Measurements from ENCODE around the gene SELENOW. TPM values are rescaled to one million over a fixed set of nuclear protein-coding genes. Genes with fewer than 3 reads are reported as not detected.
A peak's percentile ranks its signal among the peaks of the same experiment; 100 is the strongest.

SELENOW gene
- polyA plus RNA-seq, 4 donors: 129 to 434 (median 350) TPM

DNA sequence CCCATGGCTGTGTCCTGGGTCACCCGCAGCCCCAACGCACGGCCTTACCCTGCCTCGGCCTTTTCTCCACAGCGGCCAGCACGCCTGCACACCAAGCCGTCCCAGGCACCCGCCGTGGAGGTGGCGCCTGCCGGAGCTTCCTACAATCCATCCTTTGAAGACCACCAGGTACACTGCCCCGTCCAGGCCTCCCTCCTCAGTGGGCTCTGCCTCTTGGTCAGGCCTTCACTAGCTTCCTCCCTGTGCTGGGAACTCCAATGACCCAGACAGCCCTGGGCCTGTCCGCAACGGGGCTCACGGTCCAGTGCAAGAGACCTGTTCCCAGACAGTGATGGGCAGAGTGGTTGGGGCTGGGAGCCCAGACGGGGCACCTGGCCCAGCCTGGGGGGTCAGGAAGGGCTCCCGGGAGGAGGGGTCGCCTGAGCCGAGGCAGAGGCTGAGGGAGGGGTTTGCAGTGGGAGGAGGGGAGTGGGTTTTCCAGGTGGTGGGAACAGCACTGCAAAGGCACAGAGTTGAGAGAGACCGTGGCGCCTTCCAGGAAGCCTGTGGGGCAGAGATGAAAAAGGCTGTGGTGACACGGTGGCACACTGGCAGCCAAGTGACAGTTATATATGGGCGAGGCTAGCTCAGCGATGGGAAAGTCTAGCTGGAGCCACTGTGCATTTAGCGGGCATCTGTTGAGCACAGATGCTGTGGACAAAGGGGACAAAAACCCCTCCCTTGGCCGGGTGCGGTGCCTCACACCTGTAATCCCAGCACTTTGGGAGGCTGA is 25.9 kb upstream of the SELENOW start:
- peaks cover 15 to 95% (median 41%) of the 10 kb centered on the region in 3 donors for H3K36me3 ChIP-seq (ENCODE audit: control insufficient read depth in 3 of 3, insufficient read depth in 2 of 3, low read depth in 1 of 3, low read length in 3 of 3)

DNA sequence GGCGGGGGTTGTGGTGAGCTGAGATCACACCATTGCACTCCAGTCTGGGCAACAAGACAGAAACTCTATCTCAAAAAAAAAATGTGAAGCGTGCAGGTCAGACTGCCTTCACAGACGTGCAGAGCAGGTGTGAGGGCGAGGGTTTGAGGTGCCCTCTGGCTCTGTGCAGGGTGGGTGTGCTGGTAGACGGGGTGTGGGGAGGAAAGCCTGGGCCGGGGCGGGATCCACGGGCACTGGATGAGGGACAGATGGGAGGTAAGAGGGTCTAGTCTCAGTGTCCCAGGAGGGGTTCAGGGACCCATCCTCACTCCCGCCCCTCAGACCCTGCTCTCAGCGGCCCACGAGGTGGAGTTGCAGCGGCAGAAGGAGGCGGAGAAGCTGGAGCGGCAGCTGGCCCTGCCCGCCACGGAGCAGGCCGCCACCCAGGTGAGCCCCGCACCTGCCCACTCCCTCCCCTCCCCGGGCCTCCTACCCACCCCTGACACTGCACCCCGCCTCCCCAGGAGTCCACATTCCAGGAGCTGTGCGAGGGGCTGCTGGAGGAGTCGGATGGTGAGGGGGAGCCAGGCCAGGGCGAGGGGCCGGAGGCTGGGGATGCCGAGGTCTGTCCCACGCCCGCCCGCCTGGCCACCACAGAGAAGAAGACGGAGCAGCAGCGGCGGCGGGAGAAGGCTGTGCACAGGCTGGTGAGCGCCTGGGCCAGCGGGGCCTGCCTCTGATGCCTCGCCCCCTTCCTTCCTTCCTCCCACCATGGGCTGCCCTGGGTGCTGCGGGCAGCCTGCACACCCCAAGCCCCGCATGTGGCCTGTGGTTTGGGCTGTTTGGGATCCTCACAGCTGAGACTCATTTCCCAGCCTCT is 24.1 kb upstream of the SELENOW start:
- FAIRE-seq (no peak), DNase-seq (no peak)
- H3K27me3 ChIP-seq (ENCODE audit: control insufficient read depth in 3 of 3, insufficient read depth in 3 of 3, low read length in 3 of 3): no peaks in the 10 kb centered on the region
- no peak overlapping the region for H3K4me3 ChIP-seq (ENCODE audit: low read depth in 1 of 3, low read length in 3 of 3)
- WGBS, 3 donors: 70 to 92% (median 82%) methylated on average over 19 to 37 of the region's 37 CpGs
- peaks cover 9 to 91% (median 44%) of the 10 kb centered on the region in 3 donors for H3K36me3 ChIP-seq (ENCODE audit: control insufficient read depth in 3 of 3, insufficient read depth in 2 of 3, low read depth in 1 of 3, low read length in 3 of 3)
- peaks cover 0 to 16% (median 0%) of the 10 kb centered on the region in 3 donors for H3K4me1 ChIP-seq (ENCODE audit: control insufficient read depth in 3 of 3, insufficient read depth in 2 of 3, low read depth in 1 of 3, low read length in 2 of 3)
- H3K27ac ChIP-seq (ENCODE audit: low read depth in 1 of 3, low read length in 2 of 3): no peak overlapping the region
- H3K9me3 ChIP-seq (ENCODE audit: control insufficient read depth in 2 of 2, insufficient read depth in 1 of 2, low read depth in 1 of 2, low read length in 1 of 2): no peaks in the 10 kb centered on the region

More for the DNA sequence above, 25.9 kb upstream of the SELENOW start:
- no peak overlapping the region for H3K4me3 ChIP-seq (ENCODE audit: low read depth in 1 of 3, low read length in 3 of 3)
- no peak for DNase-seq
- no peaks in the 10 kb centered on the region for H3K9me3 ChIP-seq (ENCODE audit: control insufficient read depth in 2 of 2, insufficient read depth in 1 of 2, low read depth in 1 of 2, low read length in 1 of 2)
- peaks cover 0 to 10% (median 0%) of the 10 kb centered on the region in 3 donors for H3K4me1 ChIP-seq (ENCODE audit: control insufficient read depth in 3 of 3, insufficient read depth in 2 of 3, low read depth in 1 of 3, low read length in 2 of 3)
- 83 to 88% (median 87%) methylated on average over 27 of the region's 27 CpGs for WGBS, 3 donors
- no peaks in the 10 kb centered on the region for H3K27me3 ChIP-seq (ENCODE audit: control insufficient read depth in 3 of 3, insufficient read depth in 3 of 3, low read length in 3 of 3)
- no peak overlapping the region for H3K27ac ChIP-seq (ENCODE audit: low read depth in 1 of 3, low read length in 2 of 3)
- FAIRE-seq: no peak

DNA sequence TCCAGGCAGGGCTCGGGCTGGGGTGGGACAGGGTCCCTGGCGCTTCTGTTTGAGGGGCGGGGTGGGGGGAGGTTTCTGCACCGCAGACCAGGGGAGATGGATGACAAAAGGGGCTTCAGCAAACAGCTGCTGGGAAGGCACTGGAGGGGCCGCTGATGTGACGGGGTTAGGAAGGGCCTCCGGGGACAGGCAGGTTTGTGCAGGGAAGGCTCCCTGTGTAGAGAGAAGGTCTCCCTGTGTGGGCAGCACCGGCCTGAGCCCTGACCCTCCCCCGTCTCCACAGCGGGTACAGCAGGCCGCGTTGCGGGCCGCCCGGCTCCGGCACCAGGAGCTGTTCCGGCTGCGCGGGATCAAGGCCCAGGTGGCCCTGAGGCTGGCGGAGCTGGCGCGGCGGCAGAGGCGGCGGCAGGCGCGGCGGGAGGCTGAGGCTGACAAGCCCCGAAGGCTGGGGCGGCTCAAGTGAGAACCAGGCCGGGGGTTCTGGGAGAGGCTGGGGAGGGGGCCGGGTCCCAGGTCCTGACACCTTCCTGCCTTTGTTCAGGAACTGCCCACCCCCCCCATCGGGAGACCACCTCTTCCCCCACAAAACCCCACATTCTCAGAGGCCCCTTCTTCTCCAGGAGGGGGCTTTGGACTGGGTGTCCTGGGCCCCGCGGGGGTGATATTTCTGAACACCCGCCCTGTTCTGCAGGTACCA is 23.3 kb upstream of the SELENOW start:
- DNase-seq (no peak), FAIRE-seq (no peak)
- 89 to 93% (median 92%) methylated on average over 29 to 36 of the region's 36 CpGs for WGBS, 3 donors
- no peak overlapping the region for H3K27ac ChIP-seq (ENCODE audit: low read depth in 1 of 3, low read length in 2 of 3)
- peaks cover 0 to 16% (median 0%) of the 10 kb centered on the region in 3 donors for H3K4me1 ChIP-seq (ENCODE audit: control insufficient read depth in 3 of 3, insufficient read depth in 2 of 3, low read depth in 1 of 3, low read length in 2 of 3)
- H3K27me3 ChIP-seq (ENCODE audit: control insufficient read depth in 3 of 3, insufficient read depth in 3 of 3, low read length in 3 of 3): no peaks in the 10 kb centered on the region
- H3K9me3 ChIP-seq (ENCODE audit: control insufficient read depth in 2 of 2, insufficient read depth in 1 of 2, low read depth in 1 of 2, low read length in 1 of 2): no peaks in the 10 kb centered on the region
- H3K36me3 ChIP-seq (ENCODE audit: control insufficient read depth in 3 of 3, insufficient read depth in 2 of 3, low read depth in 1 of 3, low read length in 3 of 3): peaks cover 9 to 89% (median 37%) of the 10 kb centered on the region in 3 donors
- H3K4me3 ChIP-seq (ENCODE audit: low read depth in 1 of 3, low read length in 3 of 3): no peak overlapping the region

DNA sequence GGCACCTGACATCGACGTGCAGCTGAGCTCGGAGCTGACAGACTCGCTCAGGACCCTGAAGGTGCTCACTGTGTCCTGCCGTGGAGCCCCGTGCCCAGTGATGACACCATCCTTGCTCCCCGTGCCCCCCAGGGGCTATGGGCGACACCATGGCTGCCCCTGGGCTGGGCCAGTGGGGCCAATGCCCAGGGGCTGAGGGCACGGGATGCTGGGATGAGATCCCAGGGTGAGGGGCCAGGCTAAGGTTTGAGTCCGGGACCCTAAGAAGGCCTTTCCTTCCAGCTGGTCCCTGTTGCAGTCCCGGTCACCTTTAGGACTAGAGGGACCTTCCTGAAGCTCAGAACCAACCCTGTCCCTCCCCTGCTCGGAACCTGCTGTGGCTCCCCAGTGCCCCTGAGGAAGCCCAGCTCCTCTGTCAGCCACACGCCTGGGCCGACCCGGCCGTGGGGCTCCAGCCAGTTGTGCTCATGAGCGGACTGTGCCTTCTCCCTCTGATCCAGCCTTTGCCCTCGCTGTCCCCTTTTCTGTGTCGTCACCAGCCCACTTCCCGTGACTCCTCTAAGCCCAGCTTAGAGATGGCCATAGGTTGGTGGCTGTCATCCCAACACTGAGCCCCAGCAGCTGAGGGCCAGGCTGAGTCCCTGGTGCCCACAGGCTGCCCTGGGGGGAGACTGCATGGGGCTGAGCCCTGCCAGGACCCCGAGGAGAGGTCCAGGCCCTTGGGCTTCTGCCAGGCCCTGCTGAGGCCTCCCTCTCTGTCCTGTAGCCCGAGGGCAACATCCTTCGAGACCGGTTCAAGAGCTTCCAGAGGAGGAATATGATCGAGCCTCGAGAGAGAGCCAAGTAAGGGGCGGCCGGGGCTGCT is 22.5 kb upstream of the SELENOW start:
- Histone ChIP-seq H3K4me3 (ENCODE audit: low read depth in 1 of 3, low read length in 3 of 3) (no peak overlapping the region), H3K9me3 (ENCODE audit: control insufficient read depth in 2 of 2, insufficient read depth in 1 of 2, low read depth in 1 of 2, low read length in 1 of 2) (no peaks in the 10 kb centered on the region), H3K36me3 (ENCODE audit: control insufficient read depth in 3 of 3, insufficient read depth in 2 of 3, low read depth in 1 of 3, low read length in 3 of 3) (peaks cover 6 to 88% (median 34%) of the 10 kb centered on the region in 3 donors), H3K27me3 (ENCODE audit: control insufficient read depth in 3 of 3, insufficient read depth in 3 of 3, low read length in 3 of 3) (no peaks in the 10 kb centered on the region), H3K27ac (ENCODE audit: low read depth in 1 of 3, low read length in 2 of 3) (peak overlapping the region in 2 of 3 donors; percentile 83 to 97), H3K4me1 (ENCODE audit: control insufficient read depth in 3 of 3, insufficient read depth in 2 of 3, low read depth in 1 of 3, low read length in 2 of 3) (peaks cover 0 to 16% (median 0%) of the 10 kb centered on the region in 3 donors)
- 83 to 93% (median 91%) methylated on average over 26 to 28 of the region's 28 CpGs for WGBS, 3 donors
- DNase-seq (no peak), FAIRE-seq (no peak)

DNA sequence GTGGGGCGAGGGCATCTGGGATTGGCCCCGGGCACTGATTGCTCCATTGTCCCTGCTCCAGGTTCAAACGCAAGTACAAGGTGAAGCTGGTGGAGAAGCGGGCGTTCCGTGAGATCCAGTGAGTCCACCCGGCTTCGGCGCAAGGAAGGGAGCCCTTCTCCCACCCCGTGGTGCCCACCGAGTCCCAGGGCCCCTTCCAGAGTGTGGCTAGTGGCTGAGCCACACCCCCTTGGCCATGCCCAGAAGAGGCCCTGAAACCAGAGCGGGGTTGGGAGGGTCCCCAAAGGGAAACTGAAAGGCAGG is 21.9 kb upstream of the SELENOW start:
- DNase-seq (no peak), FAIRE-seq (no peak)
- H3K27me3 ChIP-seq (ENCODE audit: control insufficient read depth in 3 of 3, insufficient read depth in 3 of 3, low read length in 3 of 3): no peaks in the 10 kb centered on the region
- H3K36me3 ChIP-seq (ENCODE audit: control insufficient read depth in 3 of 3, insufficient read depth in 2 of 3, low read depth in 1 of 3, low read length in 3 of 3): peaks cover 6 to 82% (median 33%) of the 10 kb centered on the region in 3 donors
- H3K9me3 ChIP-seq (ENCODE audit: control insufficient read depth in 2 of 2, insufficient read depth in 1 of 2, low read depth in 1 of 2, low read length in 1 of 2): no peaks in the 10 kb centered on the region
- H3K4me1 ChIP-seq (ENCODE audit: control insufficient read depth in 3 of 3, insufficient read depth in 2 of 3, low read depth in 1 of 3, low read length in 2 of 3): peaks cover 0 to 16% (median 0%) of the 10 kb centered on the region in 3 donors
- 76 to 93% (median 79%) methylated on average over 12 of the region's 12 CpGs for WGBS, 3 donors
- peak overlapping the region; percentile 83 to 97 (median 84) for H3K27ac ChIP-seq (ENCODE audit: low read depth in 1 of 3, low read length in 2 of 3)
- no peak overlapping the region for H3K4me3 ChIP-seq (ENCODE audit: low read depth in 1 of 3, low read length in 3 of 3)

DNA sequence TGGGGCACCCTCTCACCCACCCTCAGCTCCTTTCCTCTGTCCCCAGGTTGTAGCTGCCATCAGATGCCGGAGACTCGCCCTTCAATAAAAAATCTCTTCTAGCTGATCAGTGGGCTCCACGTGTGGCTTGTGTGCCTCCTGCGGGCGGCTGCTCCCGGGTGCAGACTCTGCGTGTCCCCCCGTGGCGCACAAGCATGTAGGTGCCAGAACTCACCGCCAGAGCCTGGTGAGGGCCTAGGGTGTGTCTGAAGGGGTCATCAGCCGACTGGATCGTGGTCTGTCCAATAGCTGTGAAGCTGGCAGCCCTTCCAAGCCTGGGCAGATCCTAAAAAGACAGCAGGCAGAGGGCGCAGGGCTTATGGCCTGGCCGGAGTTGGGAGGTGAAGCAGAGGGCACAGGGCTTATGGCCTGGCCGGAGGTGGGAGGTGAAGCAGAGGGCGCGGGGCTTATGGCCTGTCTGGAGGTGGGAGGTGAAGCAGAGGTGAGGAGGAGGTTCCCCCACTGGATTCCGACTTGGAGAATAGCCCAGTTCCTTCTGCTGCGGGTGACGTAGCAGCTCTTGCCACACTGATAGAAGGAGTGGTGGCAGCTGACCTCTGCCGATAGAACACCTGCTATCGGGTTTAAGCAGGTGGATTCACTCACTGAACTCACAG is 21.4 kb upstream of the SELENOW start:
- no peaks in the 10 kb centered on the region for H3K9me3 ChIP-seq (ENCODE audit: control insufficient read depth in 2 of 2, insufficient read depth in 1 of 2, low read depth in 1 of 2, low read length in 1 of 2)
- FAIRE-seq: no peak
- H3K4me1 ChIP-seq (ENCODE audit: control insufficient read depth in 3 of 3, insufficient read depth in 2 of 3, low read depth in 1 of 3, low read length in 2 of 3): peaks cover 0 to 16% (median 0%) of the 10 kb centered on the region in 3 donors
- H3K4me3 ChIP-seq (ENCODE audit: low read depth in 1 of 3, low read length in 3 of 3): no peak overlapping the region
- peaks cover 6 to 78% (median 33%) of the 10 kb centered on the region in 3 donors for H3K36me3 ChIP-seq (ENCODE audit: control insufficient read depth in 3 of 3, insufficient read depth in 2 of 3, low read depth in 1 of 3, low read length in 3 of 3)
- 40 to 73% (median 56%) methylated on average over 22 of the region's 22 CpGs for WGBS, 3 donors
- H3K27ac ChIP-seq (ENCODE audit: low read depth in 1 of 3, low read length in 2 of 3): peak overlapping the region; percentile 83 to 97 (median 84)
- peak; percentile 67 to 92 for DNase-seq
- no peaks in the 10 kb centered on the region for H3K27me3 ChIP-seq (ENCODE audit: control insufficient read depth in 3 of 3, insufficient read depth in 3 of 3, low read length in 3 of 3)

DNA sequence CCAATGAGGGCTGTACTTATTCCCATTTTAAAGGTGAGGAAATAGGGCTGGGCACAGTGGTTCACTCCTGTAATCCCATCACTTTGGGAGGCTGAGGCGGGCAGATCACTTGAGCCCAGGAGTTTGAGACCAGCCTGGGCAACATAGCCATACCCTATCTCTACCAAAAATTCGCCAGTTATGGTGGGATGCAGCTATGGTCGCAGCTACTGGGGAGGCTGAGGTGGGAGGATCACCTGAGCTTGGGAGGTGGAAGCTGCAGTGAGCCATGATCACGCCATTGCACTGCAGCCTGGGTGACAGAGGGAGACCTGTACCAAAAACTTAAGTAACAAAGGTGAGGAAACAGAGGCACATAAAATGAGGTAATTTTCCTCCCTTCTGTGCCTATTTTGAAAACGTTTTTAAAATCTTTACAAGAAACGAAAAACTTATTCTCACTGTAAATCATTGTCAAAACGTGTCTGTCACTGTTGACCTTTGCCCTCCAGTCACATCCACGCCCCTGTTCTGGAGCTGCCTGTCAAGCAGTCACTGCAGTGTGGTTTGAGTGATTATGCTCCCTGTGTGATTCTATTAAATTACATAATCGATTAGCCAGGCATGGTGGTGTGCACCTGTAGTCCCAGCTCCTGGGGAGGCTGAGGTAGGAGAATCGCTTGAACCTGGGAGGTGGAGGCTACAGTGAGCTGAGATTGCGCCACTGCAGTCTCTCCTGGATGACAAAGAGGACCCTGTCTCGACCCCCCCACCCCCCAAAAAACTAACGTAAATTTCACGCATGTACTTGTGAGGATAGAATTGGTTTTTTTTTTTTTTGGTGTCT is 20.7 kb upstream of the SELENOW start:
- WGBS, 3 donors: 29 to 64% (median 43%) methylated on average over 13 to 14 of the region's 14 CpGs
- H3K27ac ChIP-seq (ENCODE audit: low read depth in 1 of 3, low read length in 2 of 3): peak overlapping the region; percentile 83 to 97 (median 84)
- DNase-seq: peak; percentile 74 to 87

More for the DNA sequence above, 20.7 kb upstream of the SELENOW start:
- no peaks in the 10 kb centered on the region for H3K27me3 ChIP-seq (ENCODE audit: control insufficient read depth in 3 of 3, insufficient read depth in 3 of 3, low read length in 3 of 3)
- no peak overlapping the region for H3K4me3 ChIP-seq (ENCODE audit: low read depth in 1 of 3, low read length in 3 of 3)
- no peak for FAIRE-seq
- no peaks in the 10 kb centered on the region for H3K9me3 ChIP-seq (ENCODE audit: control insufficient read depth in 2 of 2, insufficient read depth in 1 of 2, low read depth in 1 of 2, low read length in 1 of 2)
- peaks cover 4 to 70% (median 28%) of the 10 kb centered on the region in 3 donors for H3K36me3 ChIP-seq (ENCODE audit: control insufficient read depth in 3 of 3, insufficient read depth in 2 of 3, low read depth in 1 of 3, low read length in 3 of 3)
- H3K4me1 ChIP-seq (ENCODE audit: control insufficient read depth in 3 of 3, insufficient read depth in 2 of 3, low read depth in 1 of 3, low read length in 2 of 3): peaks cover 0 to 16% (median 0%) of the 10 kb centered on the region in 3 donors
